GM21619 (cell line): ENCODE results near the gene FTO.
"Not testable (repeated sequence)": the region's sequence is repeated elsewhere in the genome, so short reads cannot be mapped to it uniquely, and the experiment has no call there.

Source experiments
- ATAC-seq: cut with Tn5 transposase; IDR thresholded peaks from one replicate; pipeline ENCODE4 v1.9.1; 2021; ENCODE audit not compliant: unreplicated experiment

Gene FTO

GRCh38 chr16:53855056-53855455, 151.1 kb downstream of the FTO start:
- ATAC-seq, result no peak

DNA sequence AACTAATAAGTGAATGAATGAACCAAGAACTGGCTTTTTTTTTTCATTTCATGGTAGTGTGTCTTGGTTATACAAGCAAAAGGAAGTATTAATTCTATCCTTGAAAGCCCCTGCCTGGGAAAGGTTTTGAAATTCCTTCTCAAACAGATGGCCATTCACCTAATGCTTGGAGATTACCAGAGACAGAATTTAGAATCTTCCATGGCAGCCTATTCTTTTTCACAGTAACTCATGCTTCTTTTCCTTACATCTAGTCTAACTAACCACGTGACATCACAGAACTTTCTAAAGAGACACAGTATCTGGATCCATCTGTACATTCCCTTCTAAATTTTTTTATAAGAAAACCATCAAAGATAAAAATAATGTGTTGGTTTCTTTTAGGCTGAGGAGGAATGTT, 151.6 kb downstream of the FTO start:
- no peak for ATAC-seq

- ATAC-seq, result no peak
These were observed 156.1 kb downstream of the FTO start for GRCh38 chr16:53859995-53860540.

DNA sequence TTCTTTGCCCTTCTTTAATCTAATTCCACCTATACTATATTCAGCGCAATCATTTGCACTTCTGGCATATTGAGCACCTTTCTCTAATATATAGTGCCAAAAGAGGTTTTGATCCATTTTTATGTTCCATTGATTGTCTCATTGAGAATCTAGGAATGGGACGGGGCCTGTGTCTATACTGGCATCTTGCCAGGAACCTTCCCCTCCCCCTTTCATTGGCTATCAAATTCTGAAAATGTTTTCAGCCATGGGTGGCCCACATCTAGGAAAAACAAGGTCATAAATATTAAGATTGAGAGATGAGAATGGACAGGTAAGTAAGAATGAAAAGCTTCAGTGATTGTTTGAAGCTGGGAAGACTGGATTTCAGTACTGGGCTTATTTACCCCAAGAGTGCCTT, 159.9 kb downstream of the FTO start:
- no peak for ATAC-seq

GRCh38 chr16:53864819-53865493, 161.0 kb downstream of the FTO start:
- peak; percentile 11 for ATAC-seq

DNA sequence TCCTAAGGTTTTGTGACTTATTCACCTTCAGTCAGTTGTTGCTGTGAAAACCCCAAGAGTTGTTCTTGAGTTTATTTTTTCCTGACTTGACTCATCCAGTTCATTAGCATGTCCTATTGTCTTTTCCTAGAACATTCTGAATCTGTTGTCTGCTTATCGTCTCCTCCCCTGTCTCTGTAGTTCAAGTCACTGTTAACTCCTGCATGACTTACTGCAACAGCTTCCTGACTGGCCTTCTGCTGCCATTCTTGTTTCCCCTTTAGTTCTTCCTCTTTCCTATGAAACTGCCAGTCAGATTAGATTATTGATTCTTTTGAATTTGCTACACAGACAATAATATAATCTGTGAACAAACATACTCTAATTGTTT, 161.5 kb downstream of the FTO start:
- peak; percentile 64 for ATAC-seq

- no peak for ATAC-seq
These were observed 162.6 kb downstream of the FTO start for GRCh38 chr16:53866520-53866919.

DNA sequence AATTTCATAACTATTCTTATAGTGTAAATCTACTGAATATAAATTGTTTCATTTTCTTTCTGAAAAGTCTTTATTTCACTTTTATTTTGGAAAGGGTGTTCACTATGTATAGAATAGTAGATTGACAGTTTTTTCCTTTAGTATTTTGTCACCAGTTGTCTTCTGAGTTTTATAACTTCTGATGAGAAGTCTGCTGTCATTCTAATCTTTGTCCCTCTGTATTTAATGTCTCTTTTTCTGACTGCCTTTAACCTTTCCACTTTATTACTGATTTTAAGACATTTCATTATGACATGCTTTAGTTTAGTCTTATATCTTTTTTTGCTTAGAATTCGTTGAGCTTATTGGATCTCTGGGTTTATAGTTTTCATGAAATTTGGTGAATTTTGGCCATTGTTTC, 166.9 kb downstream of the FTO start:
- ATAC-seq, result no peak

DNA sequence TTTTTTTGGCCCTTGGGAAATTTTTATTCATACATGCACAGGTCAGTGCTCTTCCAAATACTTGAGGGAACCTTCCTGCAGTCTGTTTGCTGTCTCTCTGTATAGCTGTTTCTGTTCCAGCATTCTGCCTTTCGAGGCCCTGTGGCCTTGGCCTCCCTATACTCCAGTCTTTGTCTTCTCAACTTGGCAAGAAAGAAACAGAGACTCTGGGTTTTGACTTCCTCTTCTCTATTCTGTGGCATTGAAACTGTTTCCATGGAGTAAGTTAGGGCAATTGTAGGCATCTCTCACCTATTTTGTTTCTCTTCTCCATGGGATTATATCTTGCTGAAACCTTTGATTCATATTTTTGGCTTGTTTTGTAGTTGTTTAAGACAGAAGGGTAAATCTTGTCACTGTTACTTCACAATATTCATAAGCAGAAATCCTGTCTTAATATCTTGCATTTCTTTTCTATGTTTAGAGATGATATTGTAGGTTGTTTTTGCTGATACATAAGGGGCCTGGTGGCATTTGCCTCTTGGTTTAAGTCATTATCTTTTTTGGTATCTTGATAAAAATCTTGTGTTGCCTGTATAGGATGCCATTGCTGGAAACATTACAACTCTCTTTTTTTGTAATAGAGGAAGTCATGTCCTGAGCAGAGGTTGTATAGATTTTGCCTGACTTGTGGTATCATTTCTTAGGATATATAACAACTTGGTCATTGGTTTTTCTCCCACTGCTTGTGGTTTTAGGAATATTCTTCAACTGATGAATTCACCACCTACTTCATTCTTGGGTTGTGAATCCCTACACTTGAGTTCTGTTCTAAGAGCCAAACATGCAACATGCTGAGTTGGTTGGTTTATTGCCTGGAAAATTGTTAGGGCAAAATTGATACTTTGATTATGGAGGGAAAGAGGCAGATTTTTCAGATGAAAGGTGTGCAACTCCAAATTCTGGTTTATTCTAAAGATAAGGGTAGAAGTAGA, 168.6 kb downstream of the FTO start:
- no peak for ATAC-seq

- no peak for ATAC-seq
These were observed 172.9 kb downstream of the FTO start for GRCh38 chr16:53876811-53877210.

DNA sequence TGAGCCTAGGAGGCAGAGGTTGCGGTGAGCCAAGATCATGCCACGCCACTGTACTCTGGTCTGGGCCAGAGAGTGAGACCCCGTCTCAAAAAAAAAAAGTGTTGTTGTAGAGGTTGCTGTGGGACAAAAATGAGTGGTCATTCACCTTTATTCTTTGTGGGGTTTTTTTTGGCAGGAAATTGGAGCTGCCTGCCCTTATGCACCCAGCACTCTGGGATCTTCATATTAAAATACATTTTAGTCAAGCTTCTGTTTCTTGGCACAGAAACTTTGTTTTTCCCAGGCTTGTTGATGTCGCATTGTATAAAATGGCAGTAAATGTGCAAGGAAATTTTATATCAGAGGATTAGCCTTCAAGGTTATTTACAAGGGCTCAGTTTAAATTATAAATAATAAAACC, 174.3 kb downstream of the FTO start:
- ATAC-seq, result no peak

GRCh38 chr16:53881371-53881770, 177.4 kb downstream of the FTO start:
- ATAC-seq, result no peak

GRCh38 chr16:53882310-53882709, 178.4 kb downstream of the FTO start:
- no peak for ATAC-seq

GRCh38 chr16:53884748-53885147, 180.8 kb downstream of the FTO start:
- no peak for ATAC-seq

GRCh38 chr16:53886482-53887378, 182.8 kb downstream of the FTO start:
- ATAC-seq, result no peak

- no peak for ATAC-seq
These were observed 184.3 kb downstream of the FTO start for GRCh38 chr16:53888222-53888621.

GRCh38 chr16:53890877-53891276, 186.9 kb downstream of the FTO start:
- ATAC-seq, result not testable (repeated sequence)

DNA sequence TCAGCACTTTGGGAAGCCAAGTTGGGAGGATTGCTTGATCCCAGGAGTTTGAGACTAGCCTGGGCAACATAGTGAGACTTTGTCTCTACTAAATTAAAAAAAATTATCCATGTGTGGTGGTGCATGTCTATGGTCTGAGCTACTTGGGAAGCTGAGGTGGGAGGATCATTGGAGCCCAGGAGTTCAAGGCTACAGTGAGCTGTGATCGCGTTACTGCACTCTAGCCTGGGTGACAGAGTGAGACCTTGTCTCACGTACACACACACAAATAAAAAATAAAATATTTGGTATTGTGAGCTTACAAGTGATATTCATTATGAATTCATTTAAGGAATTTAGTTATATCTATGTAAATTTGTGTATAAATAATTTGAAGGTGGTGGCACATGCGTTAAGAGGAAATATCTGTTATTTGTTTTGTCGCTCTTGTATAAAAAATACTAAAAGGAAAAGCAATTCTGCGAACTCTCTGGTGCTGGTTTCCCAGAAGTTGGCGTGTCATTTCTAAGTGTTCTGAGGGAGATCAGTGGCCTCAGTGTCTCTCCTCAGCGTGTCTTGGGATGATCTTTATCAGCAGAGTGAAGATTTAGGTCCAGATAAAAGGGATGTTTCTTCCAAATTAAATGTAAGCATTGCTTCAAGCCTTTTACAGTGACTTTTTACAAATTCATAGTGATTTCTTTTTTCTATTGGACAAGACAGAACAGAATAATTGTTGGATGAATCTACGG, 187.6 kb downstream of the FTO start:
- no peak for ATAC-seq

GRCh38 chr16:53892155-53892554, 188.2 kb downstream of the FTO start:
- no peak for ATAC-seq

- no peak for ATAC-seq
These were observed 189.9 kb downstream of the FTO start for GRCh38 chr16:53893731-53894435.
